Gastroesophageal sphincter (tissue), 3 donors: ENCODE data around the gene TSPAN4.

ENCODE experiments used
- POLR2A ChIP-seq, 2 donors: fragments of 450-650 bp; IDR thresholded peaks; one replicate each; pipeline ENCODE4 v1.6.1; 2017; ENCODE audit warnings: antibody characterized with exemption in 2 of 2, mild to moderate bottlenecking in 2 of 2, moderate library complexity in 1 of 2
- TF ChIP-seq, protein P1 (sequence below), 4 experiments: fragments of 200-600 bp in 2 of 4; fragments of 450-650 bp in 2 of 4; sonication (generic) in 1 of 4; IDR thresholded peaks; one replicate each; pipeline ENCODE4 v1.5.1; 2017 to 2019; ENCODE audit warnings: antibody characterized with exemption in 4 of 4, mild to moderate bottlenecking in 2 of 4, moderate library complexity in 2 of 4

DNA sequence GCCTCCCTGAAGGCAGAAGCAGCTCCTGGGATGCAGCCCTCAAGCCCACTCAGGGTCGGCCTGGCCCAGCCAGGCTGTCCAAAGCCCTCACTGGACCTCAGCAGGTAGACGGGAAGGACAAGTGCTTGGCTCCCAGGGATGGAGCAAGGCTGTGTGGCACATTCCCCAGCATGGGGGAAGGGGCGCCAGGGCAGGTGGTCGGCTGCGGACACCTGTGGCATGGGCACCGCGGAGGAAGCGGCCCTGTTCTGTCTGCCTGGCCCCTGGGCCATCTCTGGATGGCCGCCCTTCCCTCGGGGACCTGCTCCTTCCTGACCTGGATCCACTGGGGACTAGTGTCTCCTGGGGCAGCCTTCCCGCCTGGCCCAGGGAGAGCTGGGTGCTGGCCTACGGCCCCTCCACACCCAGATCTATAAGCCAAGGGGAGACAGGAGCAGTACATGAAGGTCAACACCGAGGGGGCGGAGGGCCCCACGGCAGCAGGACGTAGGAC is 42.0 kb downstream of the TSPAN4 start:
- TF ChIP-seq, protein P1, sequence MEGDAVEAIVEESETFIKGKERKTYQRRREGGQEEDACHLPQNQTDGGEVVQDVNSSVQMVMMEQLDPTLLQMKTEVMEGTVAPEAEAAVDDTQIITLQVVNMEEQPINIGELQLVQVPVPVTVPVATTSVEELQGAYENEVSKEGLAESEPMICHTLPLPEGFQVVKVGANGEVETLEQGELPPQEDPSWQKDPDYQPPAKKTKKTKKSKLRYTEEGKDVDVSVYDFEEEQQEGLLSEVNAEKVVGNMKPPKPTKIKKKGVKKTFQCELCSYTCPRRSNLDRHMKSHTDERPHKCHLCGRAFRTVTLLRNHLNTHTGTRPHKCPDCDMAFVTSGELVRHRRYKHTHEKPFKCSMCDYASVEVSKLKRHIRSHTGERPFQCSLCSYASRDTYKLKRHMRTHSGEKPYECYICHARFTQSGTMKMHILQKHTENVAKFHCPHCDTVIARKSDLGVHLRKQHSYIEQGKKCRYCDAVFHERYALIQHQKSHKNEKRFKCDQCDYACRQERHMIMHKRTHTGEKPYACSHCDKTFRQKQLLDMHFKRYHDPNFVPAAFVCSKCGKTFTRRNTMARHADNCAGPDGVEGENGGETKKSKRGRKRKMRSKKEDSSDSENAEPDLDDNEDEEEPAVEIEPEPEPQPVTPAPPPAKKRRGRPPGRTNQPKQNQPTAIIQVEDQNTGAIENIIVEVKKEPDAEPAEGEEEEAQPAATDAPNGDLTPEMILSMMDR (IDR thresholded peaks at IDR 0.05), result no peak
- TF ChIP-seq POLR2A (IDR thresholded peaks at IDR 0.05), result no peak
